NOMO-1 treated with DMSO at 0.1 percent for 48 hours (cell line): Measurements from ENCODE around the gene RNF17.

Experiments used
- DNase-seq: peaks from one replicate; lab custom pipeline; 2025; ENCODE audit not compliant: unreplicated experiment; lab: John Stamatoyannopoulos, UW

RNF17 gene

GRCh38 chr13:24851546-24851945 is 87.6 kb downstream of the RNF17 start:
- no peak for DNase-seq

GRCh38 chr13:24854311-24854710 is 90.3 kb downstream of the RNF17 start:
- DNase-seq, result peak; percentile 55

- DNase-seq, result peak; percentile 53
These were observed 95.0 kb downstream of the RNF17 start for GRCh38 chr13:24858953-24859352.

GRCh38 chr13:24860770-24861169 is 96.8 kb downstream of the RNF17 start:
- no peak for DNase-seq

- DNase-seq, result no peak
These were observed 97.8 kb downstream of the RNF17 start for GRCh38 chr13:24861617-24862362.

- no peak for DNase-seq
These were observed 100.0 kb downstream of the RNF17 start for GRCh38 chr13:24863748-24864540.

GRCh38 chr13:24864579-24864978 is 100.6 kb downstream of the RNF17 start:
- no peak for DNase-seq

- peak; percentile 3 for DNase-seq
These were observed 101.4 kb downstream of the RNF17 start for GRCh38 chr13:24865163-24865953.

GRCh38 chr13:24866488-24866887 is 102.5 kb downstream of the RNF17 start:
- DNase-seq, result no peak

- peak; percentile 6 for DNase-seq
These were observed 104.9 kb downstream of the RNF17 start for GRCh38 chr13:24868874-24869273.

- DNase-seq, result no peak
These were observed 106.4 kb downstream of the RNF17 start for GRCh38 chr13:24870380-24870760.

- no peak for DNase-seq
These were observed 111.6 kb downstream of the RNF17 start for GRCh38 chr13:24875566-24875965.

- DNase-seq, result no peak
These were observed 113.6 kb downstream of the RNF17 start for GRCh38 chr13:24877531-24877930.

GRCh38 chr13:24878340-24878739 is 114.4 kb downstream of the RNF17 start:
- no peak for DNase-seq

GRCh38 chr13:24882665-24883064 is 118.7 kb downstream of the RNF17 start:
- DNase-seq, result no peak

GRCh38 chr13:24887759-24888158 is 123.8 kb downstream of the RNF17 start:
- DNase-seq, result no peak

- DNase-seq, result peak; percentile 14
These were observed 124.4 kb downstream of the RNF17 start for GRCh38 chr13:24888291-24888931.

GRCh38 chr13:24890256-24890655 is 126.3 kb downstream of the RNF17 start:
- DNase-seq, result no peak

GRCh38 chr13:24891476-24892108 is 127.6 kb downstream of the RNF17 start:
- DNase-seq, result no peak

GRCh38 chr13:24892829-24893228 is 128.9 kb downstream of the RNF17 start:
- DNase-seq, result no peak

- DNase-seq, result no peak
These were observed 129.9 kb downstream of the RNF17 start for GRCh38 chr13:24893863-24894262.
